Sigmoid colon (tissue), 4 donors: Measurements from ENCODE around the gene QRFP.
A peak's percentile ranks its signal among the peaks of the same experiment; 100 is the strongest.

Source experiments
- CTCF ChIP-seq, 4 experiments: fragments of 450-650 bp in 3 of 4; fragments of 200-600 bp in 1 of 4; IDR thresholded peaks; one replicate each; pipeline ENCODE4 v1.5.1; 2016 to 2019; ENCODE audit warnings: antibody characterized with exemption in 4 of 4, mild to moderate bottlenecking in 3 of 4, moderate library complexity in 2 of 4
- EP300 ChIP-seq, 4 donors: sonication (generic); formaldehyde crosslinking; IDR thresholded peaks; one replicate each; pipeline ENCODE4 v1.6.1; 2017; ENCODE audit warnings: antibody characterized with exemption in 4 of 4
- POLR2A ChIP-seq, 2 donors: fragments of 450-650 bp; IDR thresholded peaks; one replicate each; pipeline ENCODE4 v1.6.1; 2016; ENCODE audit warnings: antibody characterized with exemption in 2 of 2, mild to moderate bottlenecking in 2 of 2, moderate library complexity in 2 of 2
- POLR2AphosphoS5 ChIP-seq, 4 donors: sonication (generic); formaldehyde crosslinking; IDR thresholded peaks; one replicate each; pipeline ENCODE4 v1.6.1; 2017; ENCODE audit warnings: antibody characterized with exemption in 4 of 4

GRCh38 chr9:130845901-130846481 is 50.6 kb downstream of the QRFP start:
- no peak for TF ChIP-seq CTCF (IDR thresholded peaks at IDR 0.05)
- TF ChIP-seq POLR2AphosphoS5 (IDR thresholded peaks at IDR 0.05), result peak in 1 of 4 donors; percentile 58
- peak in 1 of 4 donors; percentile 30 for TF ChIP-seq EP300 (IDR thresholded peaks at IDR 0.05)
- TF ChIP-seq POLR2A (IDR thresholded peaks at IDR 0.05), result no peak
